Astrocyte (in vitro differentiated cells and primary cell): ENCODE measurements around the gene CLBA1.
"Not testable (repeated sequence)": the region's sequence is repeated elsewhere in the genome, so short reads cannot be mapped to it uniquely, and the experiment has no call there.

ENCODE experiments used
- CTCF ChIP-seq: IDR thresholded peaks from 2 replicates; pipeline ENCODE4 v1.5.1; 2011; ENCODE audit warnings: low read depth, mild to moderate bottlenecking, inconsistent platforms, low read length, moderate library complexity; ENCODE audit not compliant: insufficient read depth
- EZH2 ChIP-seq: IDR thresholded peaks from 2 replicates; pipeline ENCODE4 v1.6.1; 2012; ENCODE audit warnings: mild to moderate bottlenecking, low read length, inconsistent platforms; ENCODE audit not compliant: insufficient read depth

GRCh38 chr14:104944016-104944308 is 41.6 kb upstream of the CLBA1 start:
- TF ChIP-seq CTCF, EZH2: not testable (repeated sequence)
